GM23338 (cell line): ENCODE data around the gene OR3A1. TPM values are rescaled to one million over a fixed set of nuclear protein-coding genes. Genes with fewer than 3 reads are reported as not detected.
A peak's percentile ranks its signal among the peaks of the same experiment; 100 is the strongest.

Source experiments
- ATAC-seq: fragments of 200-7000 bp; cut with Tn5 transposase; 3 replicates; pipeline ENCODE4 v1.9.1; 2020
- DNase-seq: peaks from one replicate; pipeline ENCODE4 v3.0.0-alpha.2; 2015; ENCODE audit warnings: low spot score
- H2AFZ ChIP-seq: fragments of 200-600 bp; sonication (generic); 2 replicates; pipeline ENCODE4 v1.8.0; 2016; ENCODE audit warnings: antibody characterized with exemption, mild to moderate bottlenecking, moderate library complexity
- H3F3A ChIP-seq: fragments of 200-600 bp; sonication (generic); replicated peaks from 2 replicates; pipeline ENCODE4 v1.8.0; 2017; ENCODE audit warnings: antibody characterized with exemption, mixed run types, low read depth
- H3K27ac ChIP-seq: fragments of 200-600 bp; sonication (generic); 2 replicates; pipeline ENCODE4 v1.6.1; 2016; ENCODE audit warnings: low read depth
- H3K27me3 ChIP-seq: fragments of 200-600 bp; sonication (generic); 2 replicates; pipeline ENCODE4 v1.8.0; 2016; ENCODE audit warnings: mild to moderate bottlenecking, mixed run types, moderate library complexity; ENCODE audit not compliant: insufficient read depth
- H3K36me3 ChIP-seq: fragments of 200-600 bp; sonication (generic); 2 replicates; pipeline ENCODE4 v1.8.0; 2016; ENCODE audit warnings: mild to moderate bottlenecking; ENCODE audit not compliant: insufficient read depth
- H3K4me1 ChIP-seq: fragments of 200-600 bp; sonication (generic); 2 replicates; pipeline ENCODE4 v1.8.0; 2016; ENCODE audit warnings: mild to moderate bottlenecking, moderate library complexity; ENCODE audit not compliant: insufficient read depth
- H3K4me2 ChIP-seq: fragments of 200-600 bp; sonication (generic); 2 replicates; pipeline ENCODE4 v1.7.1; 2017; ENCODE audit warnings: mixed run types
- H3K4me3 ChIP-seq: fragments of 200-600 bp; sonication (generic); 2 replicates; pipeline ENCODE4 v1.6.1; 2016; ENCODE audit warnings: mixed run types
- H3K79me2 ChIP-seq: fragments of 200-600 bp; sonication (generic); replicated peaks from 2 replicates; pipeline ENCODE4 v1.8.0; 2017; ENCODE audit warnings: mild to moderate bottlenecking; ENCODE audit not compliant: insufficient read depth
- H3K9me2 ChIP-seq: fragments of 200-600 bp; sonication (generic); 2 replicates; pipeline ENCODE4 v1.8.0; 2017; ENCODE audit not compliant: insufficient read depth
- H4K20me1 ChIP-seq: fragments of 200-600 bp; sonication (generic); replicated peaks from 2 replicates; pipeline ENCODE4 v1.8.0; 2017; ENCODE audit warnings: mild to moderate bottlenecking; ENCODE audit not compliant: insufficient read depth
- H3K27ac Mint-ChIP-seq: 2 replicates; pipeline ENCODE4 v1.8.0; 2020; ENCODE audit warnings: inconsistent platforms, mild to moderate bottlenecking, moderate library complexity, mixed read lengths
- H3K27me3 Mint-ChIP-seq: 3 replicates; pipeline ENCODE4 v1.8.0; 2022; ENCODE audit warnings: low read depth, mild to moderate bottlenecking, moderate library complexity, mixed read lengths, inconsistent platforms; ENCODE audit not compliant: insufficient read depth, poor library complexity
- H3K36me3 Mint-ChIP-seq: 3 replicates; pipeline ENCODE4 v1.8.0; 2021; ENCODE audit warnings: low read depth, mild to moderate bottlenecking, inconsistent platforms, moderate library complexity, mixed read lengths
- H3K4me1 Mint-ChIP-seq: 3 replicates; pipeline ENCODE4 v1.8.0; 2020; ENCODE audit warnings: mild to moderate bottlenecking, inconsistent platforms, mixed read lengths
- H3K4me3 Mint-ChIP-seq: 3 replicates; pipeline ENCODE4 v1.8.0; 2021; ENCODE audit warnings: moderate library complexity, mild to moderate bottlenecking, inconsistent platforms, mixed read lengths
- H3K9me3 Mint-ChIP-seq: 3 replicates; pipeline ENCODE4 v1.8.0; 2020; ENCODE audit warnings: moderate library complexity, mild to moderate bottlenecking, inconsistent platforms, mixed read lengths
- CREB1 ChIP-seq: fragments of 250-450 bp; sonication (Bioruptor Pico); IDR thresholded peaks from 2 replicates; pipeline ENCODE4 v1.5.0; 2020; ENCODE audit warnings: low read depth, mild to moderate bottlenecking, moderate library complexity
- EZH2 ChIP-seq: fragments of 200-600 bp; sonication (generic); IDR thresholded peaks from one replicate; pipeline ENCODE4 v1.8.0; 2017; ENCODE audit warnings: antibody characterized with exemption, mild to moderate bottlenecking, low read depth; ENCODE audit not compliant: unreplicated experiment
- EZH2phosphoT487 ChIP-seq: fragments of 200-600 bp; sonication (generic); IDR thresholded peaks from one replicate; pipeline ENCODE4 v1.8.1; 2018; ENCODE audit warnings: antibody characterized with exemption; ENCODE audit not compliant: unreplicated experiment
- JUNB ChIP-seq: IDR thresholded peaks from one replicate; pipeline ENCODE4 v1.6.1; 2016; ENCODE audit warnings: antibody characterized with exemption; ENCODE audit not compliant: unreplicated experiment
- NANOG ChIP-seq: IDR thresholded peaks from 2 replicates; pipeline ENCODE4 v1.6.1; 2016; ENCODE audit warnings: antibody characterized with exemption, borderline replicate concordance
- POLR2AphosphoS5 ChIP-seq: IDR thresholded peaks from 2 replicates; pipeline ENCODE4 v1.6.1; 2016; ENCODE audit warnings: antibody characterized with exemption, low read depth
- STAT1 ChIP-seq: IDR thresholded peaks from one replicate; pipeline ENCODE4 v1.6.1; 2016; ENCODE audit warnings: antibody characterized with exemption; ENCODE audit not compliant: unreplicated experiment
- ZNF114 ChIP-seq: fragments of 250-450 bp; sonication (Bioruptor Pico); IDR thresholded peaks from 2 replicates; pipeline ENCODE4 v1.5.0; 2020; ENCODE audit warnings: mild to moderate bottlenecking, moderate library complexity
- ZNF331 ChIP-seq: fragments of 250-450 bp; sonication (Bioruptor Pico); IDR thresholded peaks from 2 replicates; pipeline ENCODE4 v1.5.0; 2020; ENCODE audit warnings: low read depth, mild to moderate bottlenecking, moderate library complexity
- ZNF462 ChIP-seq: fragments of 250-450 bp; sonication (Bioruptor Pico); IDR thresholded peaks from 2 replicates; pipeline ENCODE4 v1.5.0; 2020; ENCODE audit warnings: mild to moderate bottlenecking, moderate library complexity
- polyA plus RNA-seq: library from polyadenylated mRNA; unstranded; fragments of >200 nt; fragmentation: Nextera tagmentation; extraction: Ambion mirVana; gene quantifications from 2 replicates; pipeline ENCODE4 v1.2.1, GENCODE V29; 2016
- total RNA-seq: library from RNA; depleted of rRNA; stranded (reverse); fragments of >200 nt; shearing (Covaris generic); gene quantifications from 2 replicates; pipeline ENCODE4 v1.2.3, GENCODE V29; 2014
- TF ChIP-seq, protein P1 (sequence below), 2 experiments: fragments of 200-600 bp in 1 of 2; sonication (generic) in 1 of 2; conservative IDR thresholded peaks; 2 replicates each; pipeline versions ENCODE4 v1.5.1 to v1.6.1; 2016 to 2017; ENCODE audit warnings: antibody characterized with exemption in 2 of 2, low read depth in 2 of 2, mild to moderate bottlenecking in 2 of 2, moderate library complexity in 1 of 2
- TF ChIP-seq, protein P2 (sequence below): IDR thresholded peaks from one replicate; pipeline ENCODE4 v1.6.1; 2018; ENCODE audit warnings: antibody characterized with exemption; ENCODE audit not compliant: unreplicated experiment

Gene OR3A1
- total and polyA plus RNA-seq, 2 experiments from 2014 or later, result 0.40 to 0.59 TPM

- no peak overlapping the region for H3K4me2 ChIP-seq
- no peaks in the 10 kb centered on the region for H3K36me3 ChIP-seq
- H3K27ac ChIP-seq, result no peak overlapping the region
- Mint-ChIP-seq H3K4me3 (no peak overlapping the region), H3K36me3 (peaks cover 7% of the 10 kb centered on the region; the same call in 1 of the 3 replicates), H3K9me3 (peaks cover 85% of the 10 kb centered on the region), H3K27ac (no peak overlapping the region), H3K27me3 (no peaks in the 10 kb centered on the region), H3K4me1 (no peaks in the 10 kb centered on the region)
- ATAC-seq (peak; percentile 44; the same call in 2 of the 3 replicates), DNase-seq (peak; percentile 58)
- peaks cover 4% of the 10 kb centered on the region; the same call in 1 of the 2 replicates for H3K9me2 ChIP-seq
- no peaks in the 10 kb centered on the region for H3K4me1 ChIP-seq
- H4K20me1 ChIP-seq, result no peaks in the 10 kb centered on the region
- no peak overlapping the region for H3K4me3 ChIP-seq
- no peaks in the 10 kb centered on the region for H3K27me3 ChIP-seq
- TF ChIP-seq JUNB, result no peak
- TF ChIP-seq, protein P1, sequence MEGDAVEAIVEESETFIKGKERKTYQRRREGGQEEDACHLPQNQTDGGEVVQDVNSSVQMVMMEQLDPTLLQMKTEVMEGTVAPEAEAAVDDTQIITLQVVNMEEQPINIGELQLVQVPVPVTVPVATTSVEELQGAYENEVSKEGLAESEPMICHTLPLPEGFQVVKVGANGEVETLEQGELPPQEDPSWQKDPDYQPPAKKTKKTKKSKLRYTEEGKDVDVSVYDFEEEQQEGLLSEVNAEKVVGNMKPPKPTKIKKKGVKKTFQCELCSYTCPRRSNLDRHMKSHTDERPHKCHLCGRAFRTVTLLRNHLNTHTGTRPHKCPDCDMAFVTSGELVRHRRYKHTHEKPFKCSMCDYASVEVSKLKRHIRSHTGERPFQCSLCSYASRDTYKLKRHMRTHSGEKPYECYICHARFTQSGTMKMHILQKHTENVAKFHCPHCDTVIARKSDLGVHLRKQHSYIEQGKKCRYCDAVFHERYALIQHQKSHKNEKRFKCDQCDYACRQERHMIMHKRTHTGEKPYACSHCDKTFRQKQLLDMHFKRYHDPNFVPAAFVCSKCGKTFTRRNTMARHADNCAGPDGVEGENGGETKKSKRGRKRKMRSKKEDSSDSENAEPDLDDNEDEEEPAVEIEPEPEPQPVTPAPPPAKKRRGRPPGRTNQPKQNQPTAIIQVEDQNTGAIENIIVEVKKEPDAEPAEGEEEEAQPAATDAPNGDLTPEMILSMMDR (conservative IDR thresholded peaks at IDR 0.05; ENCODE audit: low read depth in 2 of 2), result peak; percentile 48 to 62
- H3K79me2 ChIP-seq, result no peaks in the 10 kb centered on the region
- H3F3A ChIP-seq, result no peaks in the 10 kb centered on the region
- no peak overlapping the region for H2AFZ ChIP-seq
Measured at GRCh38 chr17:3308603-3309002, 10.4 kb upstream of the OR3A1 start.

GRCh38 chr17:3295632-3296031, 2.5 kb downstream of the OR3A1 start:
- no peak overlapping the region for H3K4me2 ChIP-seq
- H3K9me3 Mint-ChIP-seq, result peaks cover 65% of the 10 kb centered on the region
- no peaks in the 10 kb centered on the region for H3K4me1 Mint-ChIP-seq
- H3K4me3 Mint-ChIP-seq, result no peak overlapping the region
- H3K36me3 ChIP-seq, result no peaks in the 10 kb centered on the region
- no peaks in the 10 kb centered on the region for H3K4me1 ChIP-seq
- H3K27ac ChIP-seq, result no peak overlapping the region
- H3K36me3 Mint-ChIP-seq, result peaks cover 6% of the 10 kb centered on the region; the same call in 2 of the 3 replicates
- H3K79me2 ChIP-seq, result no peaks in the 10 kb centered on the region
- H2AFZ ChIP-seq, result no peak overlapping the region
- TF ChIP-seq EZH2phosphoT487, result no peak
- no peak for TF ChIP-seq NANOG
- no peak for TF ChIP-seq ZNF114 (CRISPR knock-in tag)
- no peak for TF ChIP-seq CREB1 (CRISPR knock-in tag)
- TF ChIP-seq ZNF331 (CRISPR knock-in tag), result no peak
- TF ChIP-seq, protein P2, sequence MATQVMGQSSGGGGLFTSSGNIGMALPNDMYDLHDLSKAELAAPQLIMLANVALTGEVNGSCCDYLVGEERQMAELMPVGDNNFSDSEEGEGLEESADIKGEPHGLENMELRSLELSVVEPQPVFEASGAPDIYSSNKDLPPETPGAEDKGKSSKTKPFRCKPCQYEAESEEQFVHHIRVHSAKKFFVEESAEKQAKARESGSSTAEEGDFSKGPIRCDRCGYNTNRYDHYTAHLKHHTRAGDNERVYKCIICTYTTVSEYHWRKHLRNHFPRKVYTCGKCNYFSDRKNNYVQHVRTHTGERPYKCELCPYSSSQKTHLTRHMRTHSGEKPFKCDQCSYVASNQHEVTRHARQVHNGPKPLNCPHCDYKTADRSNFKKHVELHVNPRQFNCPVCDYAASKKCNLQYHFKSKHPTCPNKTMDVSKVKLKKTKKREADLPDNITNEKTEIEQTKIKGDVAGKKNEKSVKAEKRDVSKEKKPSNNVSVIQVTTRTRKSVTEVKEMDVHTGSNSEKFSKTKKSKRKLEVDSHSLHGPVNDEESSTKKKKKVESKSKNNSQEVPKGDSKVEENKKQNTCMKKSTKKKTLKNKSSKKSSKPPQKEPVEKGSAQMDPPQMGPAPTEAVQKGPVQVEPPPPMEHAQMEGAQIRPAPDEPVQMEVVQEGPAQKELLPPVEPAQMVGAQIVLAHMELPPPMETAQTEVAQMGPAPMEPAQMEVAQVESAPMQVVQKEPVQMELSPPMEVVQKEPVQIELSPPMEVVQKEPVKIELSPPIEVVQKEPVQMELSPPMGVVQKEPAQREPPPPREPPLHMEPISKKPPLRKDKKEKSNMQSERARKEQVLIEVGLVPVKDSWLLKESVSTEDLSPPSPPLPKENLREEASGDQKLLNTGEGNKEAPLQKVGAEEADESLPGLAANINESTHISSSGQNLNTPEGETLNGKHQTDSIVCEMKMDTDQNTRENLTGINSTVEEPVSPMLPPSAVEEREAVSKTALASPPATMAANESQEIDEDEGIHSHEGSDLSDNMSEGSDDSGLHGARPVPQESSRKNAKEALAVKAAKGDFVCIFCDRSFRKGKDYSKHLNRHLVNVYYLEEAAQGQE, result no peak
- TF ChIP-seq STAT1, result no peak
- TF ChIP-seq POLR2AphosphoS5, result no peak
- no peak for TF ChIP-seq EZH2
- TF ChIP-seq ZNF462 (CRISPR knock-in tag), result no peak
- no peaks in the 10 kb centered on the region for H3F3A ChIP-seq
- no peaks in the 10 kb centered on the region for H3K9me2 ChIP-seq
- DNase-seq, result no peak
- H3K4me3 ChIP-seq, result no peak overlapping the region
- H4K20me1 ChIP-seq, result no peaks in the 10 kb centered on the region
- H3K27ac Mint-ChIP-seq, result no peak overlapping the region
- no peaks in the 10 kb centered on the region for H3K27me3 ChIP-seq
- ATAC-seq, result no peak
- no peaks in the 10 kb centered on the region for H3K27me3 Mint-ChIP-seq
